ENCODE results near the gene ARMH3.

GRCh38 chr10:101845893-101846292 lies 210.1 kb downstream of the ARMH3 start:
- no peak for TF ChIP-seq CTCF (IDR thresholded peaks at IDR 0.05; ENCODE audit: low read length)
- no peak for TF ChIP-seq EZH2 (optimal IDR thresholded peaks at IDR 0.05; ENCODE audit: low read depth, low read length)
